ENCODE measurements around the gene MUC5B.

- TF ChIP-seq POLR2AphosphoS5 (IDR thresholded peaks at IDR 0.05; ENCODE audit: low read depth, low read length) (no peak), TAF1 (IDR thresholded peaks at IDR 0.05; ENCODE audit: borderline replicate concordance, insufficient read depth, low read length) (no peak), REST (IDR thresholded peaks at IDR 0.05; ENCODE audit: insufficient read depth in 1 of 2, low read depth in 2 of 2, low read length in 2 of 2) (no peak), SIN3A (IDR thresholded peaks at IDR 0.05; ENCODE audit: borderline replicate concordance, insufficient read depth, low read length) (no peak), FOXP2 (optimal IDR thresholded peaks at IDR 0.05; ENCODE audit: borderline replicate concordance, extremely low read depth, extremely low read length, insufficient read depth) (no peak)
These were observed 17.9 kb downstream of the MUC5B start for GRCh38 chr11:1240771-1241170.
